ENCODE data around the gene PARD3B. TPM values are rescaled to one million over a fixed set of nuclear protein-coding genes. Genes with fewer than 3 reads are reported as not detected.

The PARD3B gene
- total RNA-seq, 1 experiment from 2014 or later, result 6.4 TPM

DNA sequence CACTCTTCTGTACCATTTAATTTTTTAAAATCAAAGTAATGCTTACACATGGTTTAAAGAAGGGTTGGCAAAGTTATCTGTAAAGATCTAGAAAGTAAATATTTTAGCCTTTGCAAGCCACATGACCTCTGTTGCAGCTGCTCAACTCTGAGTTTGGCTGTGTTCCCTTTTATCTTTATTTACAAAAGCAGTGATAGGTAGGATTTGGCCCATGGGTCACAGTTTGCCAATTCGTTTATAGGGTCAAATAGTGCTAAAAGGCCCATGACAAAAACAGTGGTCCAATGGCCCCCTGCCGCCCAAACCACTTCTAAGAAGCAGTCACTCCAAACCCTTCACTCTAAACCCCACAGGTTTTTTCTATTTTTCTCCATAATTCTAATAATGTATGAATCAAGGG lies 124.8 kb downstream of the PARD3B start:
- TF ChIP-seq, protein P1, sequence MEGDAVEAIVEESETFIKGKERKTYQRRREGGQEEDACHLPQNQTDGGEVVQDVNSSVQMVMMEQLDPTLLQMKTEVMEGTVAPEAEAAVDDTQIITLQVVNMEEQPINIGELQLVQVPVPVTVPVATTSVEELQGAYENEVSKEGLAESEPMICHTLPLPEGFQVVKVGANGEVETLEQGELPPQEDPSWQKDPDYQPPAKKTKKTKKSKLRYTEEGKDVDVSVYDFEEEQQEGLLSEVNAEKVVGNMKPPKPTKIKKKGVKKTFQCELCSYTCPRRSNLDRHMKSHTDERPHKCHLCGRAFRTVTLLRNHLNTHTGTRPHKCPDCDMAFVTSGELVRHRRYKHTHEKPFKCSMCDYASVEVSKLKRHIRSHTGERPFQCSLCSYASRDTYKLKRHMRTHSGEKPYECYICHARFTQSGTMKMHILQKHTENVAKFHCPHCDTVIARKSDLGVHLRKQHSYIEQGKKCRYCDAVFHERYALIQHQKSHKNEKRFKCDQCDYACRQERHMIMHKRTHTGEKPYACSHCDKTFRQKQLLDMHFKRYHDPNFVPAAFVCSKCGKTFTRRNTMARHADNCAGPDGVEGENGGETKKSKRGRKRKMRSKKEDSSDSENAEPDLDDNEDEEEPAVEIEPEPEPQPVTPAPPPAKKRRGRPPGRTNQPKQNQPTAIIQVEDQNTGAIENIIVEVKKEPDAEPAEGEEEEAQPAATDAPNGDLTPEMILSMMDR (conservative IDR thresholded peaks at IDR 0.05), result no peak
- Mint-ChIP-seq H3K4me1 (peaks cover 21 to 24% of the 10 kb centered on the region in 2 experiments), H3K27me3 (ENCODE audit: low read depth) (no peaks in the 10 kb centered on the region), H3K36me3 (ENCODE audit: insufficient read depth in 1 of 3, low read depth in 3 of 3) (no peaks in the 10 kb centered on the region), H3K4me3 (no peak overlapping the region), H3K27ac (no peak overlapping the region), H3K9me3 (no peaks in the 10 kb centered on the region)
- H2BK15ac ChIP-seq (ENCODE audit: low read depth, low read length), result no peak overlapping the region
- H2AFZ ChIP-seq (ENCODE audit: low read length), result no peak overlapping the region
- no peak overlapping the region for H3K23ac ChIP-seq (ENCODE audit: insufficient read length, low read depth, low read length)
- H3K4me1 ChIP-seq (ENCODE audit: insufficient read depth, low read length), result peaks cover 9% of the 10 kb centered on the region; the same call in 1 of the 2 replicates
- no peak overlapping the region for H3T11ph ChIP-seq (ENCODE audit: low read length)
- H3K23me2 ChIP-seq (ENCODE audit: insufficient read length, low read depth, low read length, poor library complexity, severe bottlenecking), result no peaks in the 10 kb centered on the region
- no peak overlapping the region for H3K9ac ChIP-seq (ENCODE audit: extremely low read depth, insufficient read length, low read length)
- no peaks in the 10 kb centered on the region for H4K20me1 ChIP-seq (ENCODE audit: control insufficient read depth, insufficient read depth, insufficient read length)
- H3K27ac ChIP-seq (ENCODE audit: insufficient read length, low read depth, low read length), result no peak overlapping the region
- no peak overlapping the region for H3K14ac ChIP-seq (ENCODE audit: insufficient read depth, low read length)
- H4K8ac ChIP-seq (replicated peaks; ENCODE audit: insufficient read length, low read depth, low read length), result no peak overlapping the region
- no peak overlapping the region for H3K4me2 ChIP-seq (ENCODE audit: insufficient read depth, insufficient read length, low read length)
- H3K18ac ChIP-seq (ENCODE audit: insufficient read length, low read depth, low read length), result no peak overlapping the region
- H2BK12ac ChIP-seq (ENCODE audit: insufficient read length, low read depth, low read length), result no peak overlapping the region
- no CpG with 5 or more reads among the region's 2 CpGs for WGBS (ENCODE audit: extremely low coverage, insufficient read length, low lambda C conversion rate)
- no peak overlapping the region for H2BK20ac ChIP-seq (ENCODE audit: low read depth, low read length, poor library complexity, severe bottlenecking)
- no peak overlapping the region for H4K91ac ChIP-seq (ENCODE audit: insufficient read length, low read depth, low read length)
- H3K27me3 ChIP-seq (ENCODE audit: insufficient read depth, low read length), result no peaks in the 10 kb centered on the region
- no peak overlapping the region for H3K56ac ChIP-seq (ENCODE audit: insufficient read length, low read depth, low read length)
- DNase-seq, result no peak
- no peak overlapping the region for H2BK120ac ChIP-seq (ENCODE audit: low read depth, low read length, poor library complexity, severe bottlenecking)
- no peak overlapping the region for H4K5ac ChIP-seq (ENCODE audit: insufficient read length, low read depth, low read length)
- H2AK5ac ChIP-seq (ENCODE audit: insufficient read length, low read length), result no peak overlapping the region
- H3K79me2 ChIP-seq (ENCODE audit: insufficient read depth, low read length), result no peaks in the 10 kb centered on the region
- no peak overlapping the region for H3K4ac ChIP-seq (ENCODE audit: low read depth, low read length)
- H3K9me3 ChIP-seq (ENCODE audit: control insufficient read depth, low read depth, low read length), result no peaks in the 10 kb centered on the region
- no peak overlapping the region for H2BK5ac ChIP-seq (ENCODE audit: insufficient read length, low read length)
- no peaks in the 10 kb centered on the region for H3K79me1 ChIP-seq (ENCODE audit: insufficient read depth, low read depth, low read length, poor library complexity, severe bottlenecking)

Measured in H9 (cell line).